HG03520 (cell line): ENCODE data around the gene CSTPP1.

Source experiments
- ATAC-seq: cut with Tn5 transposase; IDR thresholded peaks from one replicate; pipeline ENCODE4 v1.9.1; 2021; ENCODE audit warnings: mild to moderate bottlenecking, moderate library complexity; ENCODE audit not compliant: unreplicated experiment

Gene CSTPP1

GRCh38 chr11:46936138-46937110, at the start of gene CSTPP1:
Gene CSTPP1, plus strand, starts transcription at chr11:46936761. Its CDS starts 45 bp downstream, at chr11:46936806.
- ATAC-seq: peak; percentile 95

- ATAC-seq: no peak
These were observed 47.9 kb upstream of the CSTPP1 start for GRCh38 chr11:46888636-46889035.

- ATAC-seq: no peak
These were observed 47.3 kb upstream of the CSTPP1 start for GRCh38 chr11:46889251-46889650.

GRCh38 chr11:46889689-46890475, 46.7 kb upstream of the CSTPP1 start:
- ATAC-seq: no peak

GRCh38 chr11:46890665-46891064, 45.9 kb upstream of the CSTPP1 start:
- ATAC-seq: no peak

GRCh38 chr11:46892109-46892508, 44.5 kb upstream of the CSTPP1 start:
- no peak for ATAC-seq

GRCh38 chr11:46892838-46893237, 43.7 kb upstream of the CSTPP1 start:
- no peak for ATAC-seq

- ATAC-seq: no peak
These were observed 42.1 kb upstream of the CSTPP1 start for GRCh38 chr11:46894506-46894905.

- no peak for ATAC-seq
These were observed 41.6 kb upstream of the CSTPP1 start for GRCh38 chr11:46894961-46895360.

GRCh38 chr11:46895821-46896220, 40.7 kb upstream of the CSTPP1 start:
- ATAC-seq: no peak

GRCh38 chr11:46896719-46897406, 39.7 kb upstream of the CSTPP1 start:
- no peak for ATAC-seq

- ATAC-seq: no peak
These were observed 38.0 kb upstream of the CSTPP1 start for GRCh38 chr11:46898396-46899095.

GRCh38 chr11:46899501-46900025, 37.0 kb upstream of the CSTPP1 start:
- no peak for ATAC-seq

GRCh38 chr11:46900091-46900746, 36.3 kb upstream of the CSTPP1 start:
- no peak for ATAC-seq

- ATAC-seq: no peak
These were observed 35.4 kb upstream of the CSTPP1 start for GRCh38 chr11:46901156-46901555.

GRCh38 chr11:46902694-46903093, 33.9 kb upstream of the CSTPP1 start:
- ATAC-seq: no peak

GRCh38 chr11:46903846-46904245, 32.7 kb upstream of the CSTPP1 start:
- no peak for ATAC-seq

- no peak for ATAC-seq
These were observed 30.8 kb upstream of the CSTPP1 start for GRCh38 chr11:46905806-46906205.

- ATAC-seq: no peak
These were observed 29.9 kb upstream of the CSTPP1 start for GRCh38 chr11:46906609-46907041.

- ATAC-seq: no peak
These were observed 29.0 kb upstream of the CSTPP1 start for GRCh38 chr11:46907606-46908005.
